GM12878 (cell line): ENCODE results near the gene OLFML2B. TPM values are rescaled to one million over a fixed set of nuclear protein-coding genes. Genes with fewer than 3 reads are reported as not detected.

Experiments used
- ATAC-seq: fragments of 200-7000 bp; cut with Tn5 transposase; 3 replicates; pipeline ENCODE4 v1.9.1; 2020; ENCODE audit warnings: mild to moderate bottlenecking, moderate library complexity
- BruUV-seq: library from RNA; stranded (reverse); fragments of 400-500 nt; replicated peaks from 2 replicates; lab custom pipeline; 2021; lab: Mats Ljungman, UMichigan
- CTCF ChIA-PET: fragments of 300-600 bp; sonication (Branson Sonifier 250); formaldehyde crosslinking; extraction: SDS; loops from one replicate; lab custom pipeline; 2021; ENCODE audit warnings: inconsistent platforms; lab: Yijun Ruan, JAX
- POLR2A ChIA-PET: fragments of 350-600 bp; formaldehyde crosslinking; extraction: SDS; loops from one replicate; lab custom pipeline; 2021; ENCODE audit warnings: inconsistent platforms; lab: Charles Lee
- RAD21 ChIA-PET: fragments of 300-600 bp; sonication (Branson Sonifier 250); formaldehyde crosslinking; loops from one replicate; lab custom pipeline; 2023; ENCODE audit warnings: antibody characterized with exemption; ENCODE audit not compliant: unreplicated experiment; lab: Charles Lee
- SMC1A ChIA-PET: fragments of 300-600 bp; sonication (Branson Sonifier 250); formaldehyde crosslinking; loops from one replicate; lab custom pipeline; 2023; ENCODE audit not compliant: unreplicated experiment, uncharacterized antibody; lab: Charles Lee
- DNase-seq: peaks from one replicate; pipeline ENCODE4 v3.0.0-alpha.2; 2011; ENCODE audit warnings: low read depth, low spot score
- FAIRE-seq: peaks from 3 replicates; lab custom pipeline; 2011; peaks lifted over from hg19 to GRCh38; lab: Jason Lieb, UNC
- H2AFZ ChIP-seq: 2 replicates; pipeline ENCODE4 v1.6.0; 2011; ENCODE audit warnings: low read depth, low read length, control low read depth; ENCODE audit not compliant: control insufficient read depth
- H3K27ac ChIP-seq: 2 replicates; pipeline ENCODE4 v1.5.1; 2011; ENCODE audit warnings: control low read depth; ENCODE audit not compliant: control insufficient read depth, insufficient read depth
- H3K27me3 ChIP-seq, 2 experiments: replicated peaks in 1 of 2; 2 replicates each; pipeline versions ENCODE4 v1.6.0 to v1.6.1; 2011; ENCODE audit warnings: low read length in 1 of 2; ENCODE audit not compliant: control insufficient read depth in 2 of 2, insufficient read depth in 2 of 2
- H3K36me3 ChIP-seq, 2 experiments: 2 replicates each; pipeline ENCODE4 v1.5.1; 2011; ENCODE audit warnings: low read length in 1 of 2; ENCODE audit not compliant: control insufficient read depth in 2 of 2, insufficient read depth in 2 of 2
- H3K4me1 ChIP-seq: 2 replicates; pipeline ENCODE4 v1.6.1; 2011; ENCODE audit warnings: mild to moderate bottlenecking, low read length, moderate library complexity, mixed read lengths; ENCODE audit not compliant: control insufficient read depth, insufficient read depth
- H3K4me2 ChIP-seq: 2 replicates; pipeline ENCODE4 v1.6.0; 2011; ENCODE audit warnings: control low read depth; ENCODE audit not compliant: control insufficient read depth, insufficient read depth
- H3K4me3 ChIP-seq: fragments of 200-600 bp; sonication (generic); 2 replicates; pipeline ENCODE4 v1.5.1; 2016
- H3K79me2 ChIP-seq: 2 replicates; pipeline ENCODE4 v1.6.0; 2011; ENCODE audit warnings: low read length; ENCODE audit not compliant: control insufficient read depth, insufficient read depth
- H3K9ac ChIP-seq: 2 replicates; pipeline ENCODE4 v1.8.0; 2011; ENCODE audit warnings: low read length, control low read depth, mixed read lengths; ENCODE audit not compliant: control insufficient read depth, insufficient read depth
- H3K9me3 ChIP-seq: replicated peaks from 3 replicates; pipeline ENCODE4 v1.5.1; 2011; ENCODE audit warnings: mild to moderate bottlenecking, low read length; ENCODE audit not compliant: control insufficient read depth, insufficient read depth
- H4K20me1 ChIP-seq: 2 replicates; pipeline ENCODE4 v1.6.0; 2011; ENCODE audit not compliant: control insufficient read depth, insufficient read depth
- BCLAF1 ChIP-seq: fragments of 450-650 bp; IDR thresholded peaks from 2 replicates; pipeline ENCODE4 v1.6.1; 2017; ENCODE audit warnings: antibody characterized with exemption, mild to moderate bottlenecking, moderate library complexity
- CTCF ChIP-seq, 3 experiments: IDR thresholded peaks in 2 of 3; conservative IDR thresholded peaks in 1 of 3; 2 replicates each; pipeline ENCODE4 v1.5.1; 2011; ENCODE audit warnings: low read depth in 3 of 3, low read length in 3 of 3, mild to moderate bottlenecking in 3 of 3, control low read depth in 2 of 3, moderate library complexity in 2 of 3, inconsistent platforms in 1 of 3, mixed read lengths in 1 of 3; ENCODE audit not compliant: control insufficient read depth in 2 of 3, insufficient read depth in 1 of 3; ENCODE audit errors: extremely low read depth in 1 of 3
- ESRRA ChIP-seq: IDR thresholded peaks from 2 replicates; pipeline ENCODE4 v1.6.1; 2012; ENCODE audit warnings: mild to moderate bottlenecking, low read length, improper control_type of control experiment
- FOS ChIP-seq: IDR thresholded peaks from 3 replicates; pipeline ENCODE4 v1.6.1; 2011; ENCODE audit warnings: borderline replicate concordance; ENCODE audit not compliant: insufficient read length; ENCODE audit errors: extremely low read depth
- GABPA ChIP-seq: IDR thresholded peaks from 2 replicates; pipeline ENCODE4 v1.6.1; 2014; ENCODE audit warnings: antibody characterized with exemption, low read depth, mild to moderate bottlenecking, inconsistent platforms
- IKZF2 ChIP-seq, 2 experiments: fragments of 450-650 bp; IDR thresholded peaks; 2 replicates each; pipeline ENCODE4 v1.6.1; 2017; ENCODE audit warnings: mild to moderate bottlenecking in 2 of 2, moderate library complexity in 2 of 2
- NR2C1 ChIP-seq: fragments of 450-650 bp; IDR thresholded peaks from 2 replicates; pipeline ENCODE4 v1.6.1; 2017; ENCODE audit warnings: antibody characterized with exemption, mild to moderate bottlenecking, moderate library complexity
- POLR2AphosphoS2 ChIP-seq: IDR thresholded peaks from 2 replicates; pipeline ENCODE4 v1.6.1; 2011; ENCODE audit warnings: low read depth, mild to moderate bottlenecking, low read length, improper control_type of control experiment, moderate library complexity
- RUNX3 ChIP-seq: IDR thresholded peaks from 2 replicates; pipeline ENCODE4 v1.6.1; 2012; ENCODE audit warnings: low read length, inconsistent platforms
- SPI1 ChIP-seq: IDR thresholded peaks from 2 replicates; pipeline ENCODE4 v1.6.1; 2011; ENCODE audit warnings: low read depth, mild to moderate bottlenecking, low read length, moderate library complexity, borderline replicate concordance; ENCODE audit not compliant: insufficient read depth
- STAT1 ChIP-seq: fragments of 450-650 bp; conservative IDR thresholded peaks from 2 replicates; pipeline ENCODE4 v1.6.1; 2014; ENCODE audit warnings: antibody characterized with exemption, mild to moderate bottlenecking
- WGBS: methylation state at CpG from one replicate; pipeline ENCODE4 v1.1.6; 2016; ENCODE audit warnings: low lambda C conversion rate; ENCODE audit not compliant: insufficient replicate concordance, insufficient coverage; ENCODE audit errors: missing lambda C conversion rate; 5-methylcytosine and 5-hydroxymethylcytosine counted together
- in situ Hi-C: fragments of 300-500 bp; cut with MboI; formaldehyde crosslinking; loops from 9 replicates; pipeline ENCODE4 v1.14.3; 2018; ENCODE audit warnings: mixed read lengths
- intact Hi-C: fragments of 100-400 bp; cut with micrococcal nuclease; formaldehyde crosslinking; loops from one replicate; pipeline ENCODE4 v1.14.2; 2022; ENCODE audit not compliant: unreplicated experiment
- polyA plus RNA-seq, 11 experiments: library from polyadenylated mRNA; depleted of rRNA in 4 of 11; unstranded in 6 of 11; stranded (reverse) in 5 of 11; fragments of >200 nt; fragmentation: Nextera tagmentation in 4 of 11; fragmentation: Illumina TruSeq in 1 of 11; extraction: Ambion mirVana in 4 of 11; extraction: Trizol in 1 of 11; gene quantifications; 1 replicate in 1 of 11; 2 replicates in 10 of 11; pipeline versions ENCODE4 v1.2.1 to v1.2.3, GENCODE V29; 2011 to 2016; ENCODE audit warnings: inconsistent platforms in 2 of 11, missing spikeins in 2 of 11, low read depth in 1 of 11
- total RNA-seq, 4 experiments: library from RNA; depleted of rRNA in 3 of 4; stranded (reverse); fragments of >200 nt in 3 of 4; fragmentation: Illumina TruSeq in 1 of 4; extraction: Trizol in 1 of 4; gene quantifications; 2 replicates each; pipeline versions ENCODE4 v1.2.1 to v1.2.3, GENCODE V29; 2013 to 2021

Gene OLFML2B
- total and polyA plus RNA-seq, 10 of the 15 experiments (the other 5 are each of a cell fraction or from before 2014, with no cell fraction given), result not detected

GRCh38 chr1:162003830-162004215, 19.8 kb downstream of the OLFML2B start:
- FAIRE-seq (no peak), ATAC-seq (no peak), DNase-seq (no peak)
- no peak overlapping the region for H2AFZ ChIP-seq
- no peak overlapping the region for H3K4me3 ChIP-seq
- no peaks in the 10 kb centered on the region for H3K36me3 ChIP-seq
- TF ChIP-seq NR2C1, result no peak
- TF ChIP-seq SPI1, result peak; percentile 76; the same call in 1 of the 2 replicates
- H3K27me3 ChIP-seq, result peaks cover 0 to 2% of the 10 kb centered on the region in 2 experiments
- no peaks in the 10 kb centered on the region for H3K4me1 ChIP-seq
- ChIA-PET SMC1A (no interaction called here), RAD21 (no interaction called here), CTCF (no interaction called here), POLR2A (no interaction called here)
- H3K4me2 ChIP-seq, result no peak overlapping the region
- H3K79me2 ChIP-seq, result no peaks in the 10 kb centered on the region
- 8% methylated on average over 5 of the region's 5 CpGs for WGBS
- no peak overlapping the region for H3K27ac ChIP-seq
- no TSS peak for BruUV-seq
- no peaks in the 10 kb centered on the region for H3K9me3 ChIP-seq
- H3K9ac ChIP-seq, result no peak overlapping the region
- no peaks in the 10 kb centered on the region for H4K20me1 ChIP-seq
- in situ Hi-C loops, result no loop called here
- intact Hi-C loops, result no loop called here

GRCh38 chr1:162003061-162003829, 20.4 kb downstream of the OLFML2B start:
- no peak overlapping the region for H3K27ac ChIP-seq
- POLR2A ChIA-PET, result no interaction called here
- no peak overlapping the region for H2AFZ ChIP-seq
- ATAC-seq, result no peak
- no peak overlapping the region for H3K4me2 ChIP-seq
- H3K79me2 ChIP-seq, result no peaks in the 10 kb centered on the region
- SMC1A ChIA-PET, result no interaction called here
- H3K36me3 ChIP-seq, result no peaks in the 10 kb centered on the region
- WGBS, result 49% methylated on average over 14 of the region's 15 CpGs
- no TSS peak for BruUV-seq
- in situ Hi-C loops (no loop called here), intact Hi-C loops (no loop called here)
- no peak overlapping the region for H3K4me3 ChIP-seq
- peaks cover 0 to 2% of the 10 kb centered on the region in 2 experiments for H3K27me3 ChIP-seq
- no peaks in the 10 kb centered on the region for H3K4me1 ChIP-seq
- H3K9ac ChIP-seq, result no peak overlapping the region
- no peak for DNase-seq
- RAD21 ChIA-PET, result no interaction called here
- no peaks in the 10 kb centered on the region for H3K9me3 ChIP-seq
- FAIRE-seq, result no peak
- no peaks in the 10 kb centered on the region for H4K20me1 ChIP-seq
- CTCF ChIA-PET, result no interaction called here
- TF ChIP-seq CTCF (IDR thresholded peaks at IDR 0.05 in 2 of 3, conservative IDR thresholded peaks at IDR 0.05 in 1 of 3; ENCODE audit: control insufficient read depth in 2 of 3, extremely low read depth in 1 of 3, insufficient read depth in 1 of 3, low read depth in 3 of 3, low read length in 3 of 3), result no peak
- no peak for TF ChIP-seq POLR2AphosphoS2
- TF ChIP-seq IKZF2 (IDR thresholded peaks at IDR 0.05), result no peak
- TF ChIP-seq STAT1, result no peak
- TF ChIP-seq ESRRA, result no peak
- no peak for TF ChIP-seq RUNX3
- no peak for TF ChIP-seq BCLAF1
- TF ChIP-seq GABPA, result no peak
- no peak for TF ChIP-seq FOS
